B cell (primary cell): Measurements from ENCODE around the gene CBL. TPM values are rescaled to one million over a fixed set of nuclear protein-coding genes. Genes with fewer than 3 reads are reported as not detected.
A peak's percentile ranks its signal among the peaks of the same experiment; 100 is the strongest.

Source experiments
- ATAC-seq: fragments of 200-7000 bp; cut with Tn5 transposase; one replicate; pipeline ENCODE4 v1.10.0; 2021; ENCODE audit warnings: low read depth, mild to moderate bottlenecking, moderate number of reproducible peaks, moderate library complexity
- CTCF ChIA-PET: fragments of 350-600 bp; sonication (Branson Sonifier 250); formaldehyde crosslinking; loops from one replicate; lab custom pipeline; 2021; ENCODE audit warnings: antibody characterized with exemption, inconsistent platforms; lab: Charles Lee
- POLR2A ChIA-PET: fragments of 350-600 bp; sonication (Branson Sonifier 250); formaldehyde crosslinking; loops from one replicate; lab custom pipeline; 2021; ENCODE audit warnings: antibody characterized with exemption; lab: Charles Lee
- DNase-seq: peaks from one replicate; pipeline ENCODE4 v3.0.0; 2013
- H2AFZ ChIP-seq: 2 replicates; pipeline ENCODE4 v1.6.1; 2012; ENCODE audit warnings: mild to moderate bottlenecking, low read depth, low read length; ENCODE audit not compliant: insufficient read depth, poor library complexity, severe bottlenecking
- H3K27ac ChIP-seq, 2 donors: 1 replicate in 1 of 2; 2 replicates in 1 of 2; pipeline ENCODE4 v1.5.1; 2012 to 2013; ENCODE audit warnings: low read length in 2 of 2, mild to moderate bottlenecking in 2 of 2, moderate library complexity in 1 of 2
- H3K27me3 ChIP-seq, 4 experiments: fragments of 200-600 bp in 1 of 4; sonication (generic) in 1 of 4; replicated peaks in 1 of 4; 1 replicate in 2 of 4; 2 replicates in 2 of 4; pipeline versions ENCODE4 v1.6.1 to v1.7.0; 2013 to 2016; ENCODE audit warnings: low read length in 3 of 4, mild to moderate bottlenecking in 2 of 4, mixed read lengths in 1 of 4, moderate library complexity in 1 of 4; ENCODE audit not compliant: insufficient read depth in 4 of 4, control insufficient read depth in 3 of 4; ENCODE audit errors: control extremely low read depth in 1 of 4
- H3K36me3 ChIP-seq, 2 experiments: replicated peaks in 1 of 2; 1 replicate in 1 of 2; 2 replicates in 1 of 2; pipeline versions ENCODE4 v1.6.1 to v1.7.1; 2013; ENCODE audit warnings: low read length in 1 of 2; ENCODE audit not compliant: insufficient read depth in 2 of 2, control insufficient read depth in 1 of 2; ENCODE audit errors: control extremely low read depth in 1 of 2, extremely low read depth in 1 of 2
- H3K4me1 ChIP-seq, 2 donors: fragments of 200-600 bp in 1 of 2; sonication (generic) in 1 of 2; 1 replicate in 1 of 2; 2 replicates in 1 of 2; pipeline versions ENCODE4 v1.5.1 to v1.6.1; 2013 to 2017; ENCODE audit warnings: low read length in 2 of 2; ENCODE audit not compliant: control insufficient read depth in 2 of 2, insufficient read depth in 2 of 2
- H3K4me2 ChIP-seq: replicated peaks from 2 replicates; pipeline ENCODE3; 2012; ENCODE audit warnings: mild to moderate bottlenecking, low read depth, low read length; ENCODE audit not compliant: poor library complexity, severe bottlenecking
- H3K4me3 ChIP-seq, 5 experiments: fragments of 200-600 bp in 1 of 5; sonication (generic) in 1 of 5; 1 replicate in 3 of 5; 2 replicates in 2 of 5; pipeline versions ENCODE4 v1.5.1 to v1.7.0; 2011 to 2016; ENCODE audit warnings: low read length in 4 of 5, mild to moderate bottlenecking in 4 of 5, low read depth in 2 of 5, control low read depth in 1 of 5, moderate library complexity in 1 of 5; ENCODE audit not compliant: insufficient read depth in 1 of 5; ENCODE audit errors: control extremely low read depth in 1 of 5, extremely low read depth in 1 of 5
- H3K79me2 ChIP-seq: fragments of 200-600 bp; sonication (generic); one replicate; pipeline ENCODE4 v1.6.0; 2016; ENCODE audit warnings: low read length; ENCODE audit not compliant: control insufficient read depth, insufficient read depth
- H3K9ac ChIP-seq: fragments of 200-600 bp; sonication (generic); 2 replicates; pipeline ENCODE4 v1.6.1; 2017; ENCODE audit warnings: mild to moderate bottlenecking, low read length, moderate library complexity
- H3K9me3 ChIP-seq, 3 donors: one replicate each; pipeline versions ENCODE4 v1.6.1 to v1.7.1; 2013; ENCODE audit warnings: low read length in 2 of 3; ENCODE audit not compliant: control insufficient read depth in 2 of 3, insufficient read depth in 1 of 3; ENCODE audit errors: control extremely low read depth in 1 of 3
- H4K20me1 ChIP-seq: 2 replicates; pipeline ENCODE4 v1.6.0; 2012; ENCODE audit warnings: mild to moderate bottlenecking, low read length; ENCODE audit not compliant: insufficient read depth, control insufficient read depth, poor library complexity, severe bottlenecking
- H3K27ac Mint-ChIP-seq: one replicate; pipeline ENCODE4 v1.8.0; 2021; ENCODE audit warnings: mixed read lengths
- H3K27me3 Mint-ChIP-seq: one replicate; pipeline ENCODE4 v1.8.0; 2021; ENCODE audit warnings: mixed read lengths
- H3K4me1 Mint-ChIP-seq: one replicate; pipeline ENCODE4 v1.8.0; 2021; ENCODE audit warnings: mixed read lengths
- H3K4me3 Mint-ChIP-seq: one replicate; pipeline ENCODE4 v1.8.0; 2021; ENCODE audit warnings: mixed read lengths
- H3K9me3 Mint-ChIP-seq: one replicate; pipeline ENCODE4 v1.8.0; 2022; ENCODE audit warnings: mixed read lengths; ENCODE audit not compliant: insufficient read depth
- EZH2 ChIP-seq: IDR thresholded peaks from 2 replicates; pipeline ENCODE4 v1.6.1; 2012; ENCODE audit warnings: borderline replicate concordance, low read depth, mild to moderate bottlenecking, moderate library complexity, low read length; ENCODE audit not compliant: insufficient read depth, poor library complexity, severe bottlenecking
- WGBS: methylation state at CpG from one replicate; pipeline ENCODE4 v1.1.5; 2013; ENCODE audit warnings: missing lambda C conversion rate; ENCODE audit not compliant: insufficient coverage; 5-methylcytosine and 5-hydroxymethylcytosine counted together
- intact Hi-C: fragments of 100-400 bp; cut with micrococcal nuclease; formaldehyde crosslinking; loops from one replicate; pipeline ENCODE4 v1.10.0; 2022
- polyA plus RNA-seq: library from polyadenylated mRNA; depleted of rRNA; stranded (reverse); fragments of >200 nt; gene quantifications from 2 replicates; pipeline ENCODE4 v1.2.3, GENCODE V29; 2012
- total RNA-seq, 2 donors: library from RNA; stranded (reverse); fragments of 120-200 nt in 1 of 2; gene quantifications; 1 replicate in 1 of 2; 2 replicates in 1 of 2; pipeline versions ENCODE4 v1.2.3 to v1.2.4, GENCODE V29; 2013 to 2022
- TF ChIP-seq, protein P1 (sequence below): fragments of 200-600 bp; IDR thresholded peaks from one replicate; pipeline ENCODE4 v1.8.0; 2022; ENCODE audit warnings: antibody characterized with exemption, mild to moderate bottlenecking

Gene CBL
- total and polyA plus RNA-seq, 2 donors (not counting 1 experiment from before 2014, with no cell fraction given) = 11.7 to 35.2 TPM

DNA sequence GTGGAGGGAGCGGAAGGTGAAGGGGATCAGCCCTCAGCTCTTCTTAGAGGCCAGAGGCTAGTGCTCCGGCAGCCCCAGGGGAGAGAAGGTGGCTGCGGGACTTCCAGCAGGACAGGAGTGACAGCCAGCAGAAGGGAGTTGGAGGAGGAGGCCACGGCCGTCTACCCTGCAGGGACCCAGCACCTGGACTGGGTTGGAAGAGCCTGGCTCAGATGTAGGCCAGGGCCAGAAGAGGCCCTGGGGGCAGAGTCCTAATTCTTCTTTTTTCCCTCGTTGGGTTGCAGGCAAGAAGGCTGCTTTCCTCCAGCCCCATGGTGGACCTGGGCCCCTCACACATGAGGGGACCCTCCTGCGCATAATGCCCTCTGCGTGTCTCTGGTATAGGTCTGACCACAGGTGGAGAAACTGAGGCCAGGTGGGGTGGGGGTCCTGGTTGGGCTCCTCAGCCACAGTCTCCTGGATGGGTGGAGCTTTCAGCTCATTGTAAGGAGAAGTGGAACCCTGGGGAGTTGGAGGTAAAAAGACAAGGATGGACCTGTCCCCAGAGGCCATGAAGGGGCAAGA, 113.1 kb downstream of the CBL start:
- Histone ChIP-seq H4K20me1 (no peaks in the 10 kb centered on the region), H3K4me3 (no peak overlapping the region), H3K27ac (no peak overlapping the region), H3K9me3 (peaks cover 0 to 9% (median 0%) of the 10 kb centered on the region in 3 donors), H3K4me1 (peaks cover 35 to 57% of the 10 kb centered on the region in 2 donors), H3K36me3 (no peaks in the 10 kb centered on the region), H3K4me2 (peak overlapping the region; percentile 24), H3K79me2 (no peaks in the 10 kb centered on the region), H3K9ac (no peak overlapping the region), H2AFZ (no peak overlapping the region), H3K27me3 (peaks cover 0 to 56% (median 22%) of the 10 kb centered on the region in 4 experiments)
- H3K27ac Mint-ChIP-seq = peak overlapping the region; percentile 22
- no peak for DNase-seq
- TF ChIP-seq, protein P1, sequence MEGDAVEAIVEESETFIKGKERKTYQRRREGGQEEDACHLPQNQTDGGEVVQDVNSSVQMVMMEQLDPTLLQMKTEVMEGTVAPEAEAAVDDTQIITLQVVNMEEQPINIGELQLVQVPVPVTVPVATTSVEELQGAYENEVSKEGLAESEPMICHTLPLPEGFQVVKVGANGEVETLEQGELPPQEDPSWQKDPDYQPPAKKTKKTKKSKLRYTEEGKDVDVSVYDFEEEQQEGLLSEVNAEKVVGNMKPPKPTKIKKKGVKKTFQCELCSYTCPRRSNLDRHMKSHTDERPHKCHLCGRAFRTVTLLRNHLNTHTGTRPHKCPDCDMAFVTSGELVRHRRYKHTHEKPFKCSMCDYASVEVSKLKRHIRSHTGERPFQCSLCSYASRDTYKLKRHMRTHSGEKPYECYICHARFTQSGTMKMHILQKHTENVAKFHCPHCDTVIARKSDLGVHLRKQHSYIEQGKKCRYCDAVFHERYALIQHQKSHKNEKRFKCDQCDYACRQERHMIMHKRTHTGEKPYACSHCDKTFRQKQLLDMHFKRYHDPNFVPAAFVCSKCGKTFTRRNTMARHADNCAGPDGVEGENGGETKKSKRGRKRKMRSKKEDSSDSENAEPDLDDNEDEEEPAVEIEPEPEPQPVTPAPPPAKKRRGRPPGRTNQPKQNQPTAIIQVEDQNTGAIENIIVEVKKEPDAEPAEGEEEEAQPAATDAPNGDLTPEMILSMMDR = no peak
- no peak for TF ChIP-seq EZH2
- H3K9me3 Mint-ChIP-seq = no peaks in the 10 kb centered on the region
- intact Hi-C loops = no loop called here
- peaks cover 13% of the 10 kb centered on the region for H3K27me3 Mint-ChIP-seq
- ATAC-seq = no peak
- H3K4me3 Mint-ChIP-seq = peak overlapping the region; percentile 58
- H3K4me1 Mint-ChIP-seq = peaks cover 42% of the 10 kb centered on the region
- POLR2A ChIA-PET = no interaction called here
- WGBS = 80% methylated on average over 7 of the region's 8 CpGs
- CTCF ChIA-PET = interaction anchor here (1.2 kb wide), 1 partner anchor 113 kb away, joined by 3 read pairs; the partner anchor contains the start of gene CBL

DNA sequence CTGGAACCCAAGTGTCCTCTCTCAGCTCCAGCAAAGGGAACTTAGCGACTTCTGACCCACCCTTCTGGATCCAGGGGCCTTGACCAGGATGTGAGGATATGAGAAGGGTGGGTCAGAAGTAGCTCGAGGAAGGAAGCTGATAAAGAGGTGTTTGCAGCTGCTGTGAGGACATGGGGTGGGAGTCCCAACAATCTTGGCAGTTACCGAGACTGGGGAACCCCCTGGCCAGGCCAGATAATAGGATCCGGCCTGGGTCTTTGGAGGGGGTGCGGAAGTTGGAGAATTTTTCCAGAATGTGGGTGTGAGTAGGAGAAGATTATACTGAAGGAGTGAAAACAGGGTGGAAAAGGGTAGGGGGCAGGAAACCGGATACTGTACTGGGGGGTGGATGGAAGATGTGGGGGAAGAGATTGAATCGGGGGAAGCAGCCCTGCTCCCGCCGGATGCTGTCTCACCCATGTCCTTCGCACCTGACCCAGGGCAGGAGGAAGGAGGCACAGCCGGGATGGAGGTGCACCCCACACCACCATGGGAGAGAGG, 113.6 kb downstream of the CBL start:
- TF ChIP-seq EZH2 = no peak
- no peaks in the 10 kb centered on the region for H4K20me1 ChIP-seq
- H3K36me3 ChIP-seq = no peaks in the 10 kb centered on the region
- no peak overlapping the region for H3K4me3 ChIP-seq
- no peak overlapping the region for H3K27ac ChIP-seq
- H3K4me2 ChIP-seq = no peak overlapping the region
- H3K79me2 ChIP-seq = no peaks in the 10 kb centered on the region
- intact Hi-C loops = no loop called here
- H3K27me3 ChIP-seq = peaks cover 0 to 51% (median 20%) of the 10 kb centered on the region in 4 experiments
- H2AFZ ChIP-seq = no peak overlapping the region
- WGBS = 56% methylated on average over 9 of the region's 11 CpGs
- Mint-ChIP-seq H3K27me3 (peaks cover 13% of the 10 kb centered on the region), H3K4me1 (peaks cover 40% of the 10 kb centered on the region), H3K9me3 (no peaks in the 10 kb centered on the region), H3K27ac (peak overlapping the region; percentile 51), H3K4me3 (peak overlapping the region; percentile 59)
- DNase-seq = no peak
- peaks cover 30 to 53% of the 10 kb centered on the region in 2 donors for H3K4me1 ChIP-seq
- ATAC-seq = no peak
- CTCF ChIA-PET = no interaction called here
- peaks cover 0 to 9% (median 0%) of the 10 kb centered on the region in 3 donors for H3K9me3 ChIP-seq
- no peak overlapping the region for H3K9ac ChIP-seq
- POLR2A ChIA-PET = no interaction called here
